Sigmoid colon (tissue), 7 donors: ENCODE results near the gene KANK4. TPM values are rescaled to one million over a fixed set of nuclear protein-coding genes. Genes with fewer than 3 reads are reported as not detected.

Source experiments
- DNase-seq: peaks from one replicate; pipeline ENCODE4 v3.0.0-alpha.2; 2019
- H3K27ac ChIP-seq, 4 donors: fragments of 200-600 bp; sonication (generic); one replicate each; pipeline ENCODE4 v1.5.1; 2016 to 2019; ENCODE audit warnings: mild to moderate bottlenecking in 1 of 4
- H3K27me3 ChIP-seq, 3 donors: fragments of 200-600 bp; sonication (generic); one replicate each; pipeline ENCODE4 v1.5.1; 2019; ENCODE audit warnings: mild to moderate bottlenecking in 1 of 3
- H3K36me3 ChIP-seq, 4 donors: fragments of 200-600 bp; sonication (generic); one replicate each; pipeline ENCODE4 v1.5.1; 2016 to 2019
- H3K4me1 ChIP-seq, 4 donors: fragments of 200-600 bp; sonication (generic); one replicate each; pipeline ENCODE4 v1.5.1; 2017 to 2019
- H3K4me3 ChIP-seq, 4 donors: fragments of 200-600 bp; sonication (generic); one replicate each; pipeline ENCODE4 v1.5.1; 2017 to 2019; ENCODE audit warnings: mild to moderate bottlenecking in 2 of 4, moderate library complexity in 1 of 4
- H3K9me3 ChIP-seq, 4 donors: fragments of 200-600 bp in 3 of 4; sonication (generic) in 3 of 4; one replicate each; pipeline versions ENCODE4 v1.5.1 to v1.6.1; 2013 to 2019
- CTCF ChIP-seq, 4 experiments: fragments of 450-650 bp in 3 of 4; fragments of 200-600 bp in 1 of 4; IDR thresholded peaks; one replicate each; pipeline ENCODE4 v1.5.1; 2016 to 2019; ENCODE audit warnings: antibody characterized with exemption in 4 of 4, mild to moderate bottlenecking in 3 of 4, moderate library complexity in 2 of 4
- EP300 ChIP-seq, 4 donors: sonication (generic); formaldehyde crosslinking; IDR thresholded peaks; one replicate each; pipeline ENCODE4 v1.6.1; 2017; ENCODE audit warnings: antibody characterized with exemption in 4 of 4
- POLR2A ChIP-seq, 2 donors: fragments of 450-650 bp; IDR thresholded peaks; one replicate each; pipeline ENCODE4 v1.6.1; 2016; ENCODE audit warnings: antibody characterized with exemption in 2 of 2, mild to moderate bottlenecking in 2 of 2, moderate library complexity in 2 of 2
- POLR2AphosphoS5 ChIP-seq, 4 donors: sonication (generic); formaldehyde crosslinking; IDR thresholded peaks; one replicate each; pipeline ENCODE4 v1.6.1; 2017; ENCODE audit warnings: antibody characterized with exemption in 4 of 4
- WGBS, 2 donors: extraction: QIAGEN DNeasy Blood & Tissue Kit; methylation state at CpG; one replicate each; pipeline ENCODE4 v1.1.7; 2013; 5-methylcytosine and 5-hydroxymethylcytosine counted together
- intact Hi-C: fragments of 100-400 bp; cut with DNase I; formaldehyde crosslinking; loops from one replicate; pipeline ENCODE4 v1.15.1; 2023
- polyA plus RNA-seq, 3 donors: library from polyadenylated mRNA; stranded (reverse); fragments of 200-250 nt; gene quantifications; one replicate each; pipeline ENCODE4 v1.2.3, GENCODE V29; 2013
- total RNA-seq, 4 donors: library from RNA; depleted of rRNA; stranded (reverse); fragments of >200 nt; gene quantifications; one replicate each; pipeline ENCODE4 v1.1.0, GENCODE V29; 2016
- donor health status: healthy with polysubstance abuse.
- donor health status: Bipolar disorder and iron deficiency.
- donor health status: healthy.

Gene KANK4
- total and polyA plus RNA-seq, 7 donors = 0.60 to 2.4 (median 1.6) TPM; not detected in 1

- Histone ChIP-seq H3K4me3 (peak overlapping the region in 3 of 4 donors; percentile 29 to 42 (median 39)), H3K36me3 (no peaks in the 10 kb centered on the region), H3K4me1 (peaks cover 0 to 12% (median 9%) of the 10 kb centered on the region in 4 donors), H3K9me3 (no peaks in the 10 kb centered on the region), H3K27ac (no peak overlapping the region), H3K27me3 (peaks cover 3 to 28% (median 13%) of the 10 kb centered on the region in 3 donors)
- intact Hi-C loops = no loop called here
- DNase-seq = no peak
- WGBS, 2 donors = 9 to 24% methylated on average over 27 of the region's 27 CpGs
- TF ChIP-seq POLR2AphosphoS5 (IDR thresholded peaks at IDR 0.05) = no peak
- TF ChIP-seq EP300 (IDR thresholded peaks at IDR 0.05) = no peak
- TF ChIP-seq CTCF (IDR thresholded peaks at IDR 0.05) = no peak
- TF ChIP-seq POLR2A (IDR thresholded peaks at IDR 0.05) = no peak
These were observed 896 bp downstream of the KANK4 start for GRCh38 chr1:62318320-62318755.

- TF ChIP-seq POLR2A (IDR thresholded peaks at IDR 0.05) = no peak
- TF ChIP-seq EP300 (IDR thresholded peaks at IDR 0.05) = no peak
- no peak for TF ChIP-seq CTCF (IDR thresholded peaks at IDR 0.05)
- no peak for TF ChIP-seq POLR2AphosphoS5 (IDR thresholded peaks at IDR 0.05)
- Histone ChIP-seq H3K9me3 (no peaks in the 10 kb centered on the region), H3K4me1 (peaks cover 0 to 12% (median 9%) of the 10 kb centered on the region in 4 donors), H3K27ac (no peak overlapping the region), H3K4me3 (no peak overlapping the region), H3K36me3 (no peaks in the 10 kb centered on the region), H3K27me3 (peaks cover 3 to 28% (median 13%) of the 10 kb centered on the region in 3 donors)
- no peak for DNase-seq
- intact Hi-C loops = no loop called here
- WGBS, 2 donors = 95 to 96% methylated on average over 9 of the region's 9 CpGs
These were observed 2.0 kb downstream of the KANK4 start for GRCh38 chr1:62317021-62317768.

- 86 to 88% methylated on average over 3 of the region's 3 CpGs for WGBS, 2 donors
- no peaks in the 10 kb centered on the region for H3K9me3 ChIP-seq
These were observed 3.1 kb downstream of the KANK4 start for GRCh38 chr1:62316135-62316534.

GRCh38 chr1:62315387-62315786, 3.8 kb downstream of the KANK4 start:
- no peaks in the 10 kb centered on the region for H3K36me3 ChIP-seq
- intact Hi-C loops = no loop called here
- TF ChIP-seq EP300 (IDR thresholded peaks at IDR 0.05) = no peak
- TF ChIP-seq POLR2A (IDR thresholded peaks at IDR 0.05) = no peak
- no peak for TF ChIP-seq POLR2AphosphoS5 (IDR thresholded peaks at IDR 0.05)
- no peak for TF ChIP-seq CTCF (IDR thresholded peaks at IDR 0.05)
- H3K4me3 ChIP-seq = no peak overlapping the region
- peaks cover 3 to 28% (median 13%) of the 10 kb centered on the region in 3 donors for H3K27me3 ChIP-seq
- WGBS, 2 donors = 82 to 88% methylated on average over 5 of the region's 5 CpGs
- H3K27ac ChIP-seq = no peak overlapping the region
- no peak for DNase-seq
- no peaks in the 10 kb centered on the region for H3K9me3 ChIP-seq
- H3K4me1 ChIP-seq = peaks cover 0 to 12% (median 9%) of the 10 kb centered on the region in 4 donors

More at GRCh38 chr1:62316135-62316534, 3.1 kb downstream of the KANK4 start:
- TF ChIP-seq POLR2A (IDR thresholded peaks at IDR 0.05) (no peak), EP300 (IDR thresholded peaks at IDR 0.05) (no peak), POLR2AphosphoS5 (IDR thresholded peaks at IDR 0.05) (no peak), CTCF (IDR thresholded peaks at IDR 0.05) (no peak)
- peaks cover 3 to 28% (median 13%) of the 10 kb centered on the region in 3 donors for H3K27me3 ChIP-seq
- H3K27ac ChIP-seq = no peak overlapping the region
- intact Hi-C loops = no loop called here
- H3K36me3 ChIP-seq = no peaks in the 10 kb centered on the region
- DNase-seq = no peak
- peaks cover 0 to 12% (median 9%) of the 10 kb centered on the region in 4 donors for H3K4me1 ChIP-seq
- no peak overlapping the region for H3K4me3 ChIP-seq
